TTC549 (cell line): ENCODE data around the gene ZNFX1.
"Not testable (repeated sequence)": the region's sequence is repeated elsewhere in the genome, so short reads cannot be mapped to it uniquely, and the experiment has no call there.

Experiments used
- FAIRE-seq: peaks from 2 replicates; lab custom pipeline; 2012; peaks lifted over from hg19 to GRCh38; lab: Jason Lieb, UNC

The ZNFX1 gene

GRCh38 chr20:49210101-49210756 lies 67.6 kb downstream of the ZNFX1 start:
- FAIRE-seq, result no peak

- FAIRE-seq, result no peak
These were observed 70.8 kb downstream of the ZNFX1 start for GRCh38 chr20:49207076-49207475.

- FAIRE-seq, result no peak
These were observed 74.1 kb downstream of the ZNFX1 start for GRCh38 chr20:49203746-49204145.

DNA sequence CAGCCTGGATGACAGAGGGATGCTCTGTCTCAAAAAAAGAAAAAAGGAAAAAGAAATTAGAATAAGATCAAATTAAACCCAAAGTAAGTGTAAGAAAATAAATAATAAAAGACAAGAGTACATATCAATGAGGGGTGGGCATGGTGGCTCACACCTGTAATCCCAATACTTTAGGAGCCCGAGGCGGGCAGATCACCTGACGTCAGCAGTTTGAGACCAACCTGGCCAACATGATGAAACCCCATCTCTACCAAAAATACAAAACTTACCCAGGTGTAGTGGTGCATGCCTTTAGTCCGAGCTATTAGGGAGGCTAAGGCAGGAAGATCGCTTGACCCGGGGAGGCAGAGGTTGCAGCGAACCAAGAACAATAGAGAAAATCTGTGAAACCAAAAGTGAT lies 74.8 kb downstream of the ZNFX1 start:
- no peak for FAIRE-seq

- FAIRE-seq, result no peak
These were observed 78.0 kb downstream of the ZNFX1 start for GRCh38 chr20:49199729-49200293.

DNA sequence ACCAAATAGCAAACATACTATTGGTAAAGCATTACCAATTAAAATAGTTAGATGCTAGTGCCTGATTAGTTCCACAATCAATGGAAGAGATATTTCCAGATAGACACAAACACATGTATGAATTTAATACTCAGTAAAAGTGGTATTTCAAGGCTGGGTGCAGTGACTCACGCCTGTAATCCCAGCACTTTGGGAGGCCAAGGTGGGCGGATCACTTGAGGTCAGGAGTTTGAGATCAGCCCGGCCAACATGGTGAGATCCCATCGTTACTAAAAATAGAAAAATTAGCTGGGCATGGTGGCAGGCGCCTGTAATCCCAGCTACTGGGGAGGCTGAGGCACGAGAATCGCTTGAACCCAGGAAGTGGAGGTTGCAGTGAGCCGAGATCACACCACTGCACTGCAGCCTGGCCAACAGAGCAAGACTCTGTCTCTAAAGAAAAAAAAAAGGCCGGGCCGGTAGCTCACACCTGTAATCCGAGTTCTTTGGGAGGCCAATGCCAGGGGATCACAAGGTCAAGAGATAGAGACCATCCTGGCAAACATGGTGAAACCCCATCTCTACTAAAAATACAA lies 84.8 kb downstream of the ZNFX1 start:
- not testable (repeated sequence) for FAIRE-seq
